CD14-positive monocyte (primary cell): ENCODE measurements around the gene MMP28. TPM values are rescaled to one million over a fixed set of nuclear protein-coding genes. Genes with fewer than 3 reads are reported as not detected.

Experiments
- DNase-seq, 3 donors: peaks; one replicate each; pipeline ENCODE4 v3.0.0-alpha.2; 2011 to 2022
- H2AFZ ChIP-seq: 2 replicates; pipeline ENCODE4 v1.6.0; 2012; ENCODE audit warnings: mild to moderate bottlenecking, low read depth, low read length, inconsistent platforms; ENCODE audit not compliant: insufficient read depth, poor library complexity, severe bottlenecking
- H3K27ac ChIP-seq, 2 donors: 1 replicate in 1 of 2; 2 replicates in 1 of 2; pipeline ENCODE4 v1.5.1; 2012 to 2013; ENCODE audit warnings: low read length in 2 of 2, control low read depth in 1 of 2, inconsistent platforms in 1 of 2, low read depth in 1 of 2, mild to moderate bottlenecking in 1 of 2
- H3K27me3 ChIP-seq, 2 donors: one replicate each; pipeline versions ENCODE4 v1.6.0 to v1.6.1; 2011 to 2013; ENCODE audit warnings: low read length in 2 of 2; ENCODE audit not compliant: control insufficient read depth in 2 of 2, insufficient read depth in 2 of 2
- H3K36me3 ChIP-seq, 2 donors: replicated peaks in 1 of 2; 1 replicate in 1 of 2; 2 replicates in 1 of 2; pipeline versions ENCODE4 v1.5.1 to v1.6.1; 2012 to 2013; ENCODE audit warnings: low read length in 2 of 2, control low read depth in 1 of 2, inconsistent platforms in 1 of 2, mild to moderate bottlenecking in 1 of 2; ENCODE audit not compliant: insufficient read depth in 2 of 2, control insufficient read depth in 1 of 2
- H3K4me1 ChIP-seq, 2 donors: 1 replicate in 1 of 2; 2 replicates in 1 of 2; pipeline versions ENCODE4 v1.5.1 to v1.6.1; 2012 to 2013; ENCODE audit warnings: low read length in 2 of 2, control low read depth in 1 of 2, inconsistent platforms in 1 of 2, mild to moderate bottlenecking in 1 of 2, moderate library complexity in 1 of 2; ENCODE audit not compliant: insufficient read depth in 2 of 2, control insufficient read depth in 1 of 2
- H3K4me2 ChIP-seq: replicated peaks from 2 replicates; pipeline ENCODE3; 2012; ENCODE audit warnings: low read length, moderate library complexity, mild to moderate bottlenecking; ENCODE audit not compliant: poor library complexity, severe bottlenecking; ENCODE audit errors: extremely low read depth
- H3K4me3 ChIP-seq, 3 experiments: fragments of 200-600 bp in 1 of 3; sonication (generic) in 1 of 3; replicated peaks in 1 of 3; 1 replicate in 2 of 3; 2 replicates in 1 of 3; pipeline ENCODE4 v1.5.1; 2011 to 2013; ENCODE audit warnings: low read length in 3 of 3, mild to moderate bottlenecking in 3 of 3, control low read depth in 2 of 3, low read depth in 2 of 3, inconsistent platforms in 1 of 3, moderate library complexity in 1 of 3
- H3K79me2 ChIP-seq: 2 replicates; pipeline ENCODE4 v1.6.0; 2012; ENCODE audit warnings: mild to moderate bottlenecking, control low read depth, inconsistent platforms, low read length, moderate library complexity; ENCODE audit not compliant: insufficient read depth
- H3K9ac ChIP-seq: 2 replicates; pipeline ENCODE4 v1.6.0; 2017; ENCODE audit warnings: low read length, mild to moderate bottlenecking; ENCODE audit not compliant: insufficient read depth, poor library complexity, severe bottlenecking
- H3K9me3 ChIP-seq, 2 donors: replicated peaks in 1 of 2; 1 replicate in 1 of 2; 2 replicates in 1 of 2; pipeline versions ENCODE4 v1.5.1 to v1.6.1; 2012 to 2013; ENCODE audit warnings: low read length in 2 of 2, control low read depth in 1 of 2; ENCODE audit not compliant: control insufficient read depth in 1 of 2, insufficient read depth in 1 of 2
- H4K20me1 ChIP-seq: 2 replicates; pipeline ENCODE4 v1.6.0; 2012; ENCODE audit warnings: mild to moderate bottlenecking, low read length, control low read depth, moderate library complexity; ENCODE audit not compliant: insufficient read depth
- H3K27ac Mint-ChIP-seq, 7 donors: one replicate each; pipeline ENCODE4 v1.8.0; 2020; ENCODE audit warnings: mild to moderate bottlenecking in 7 of 7, mixed read lengths in 7 of 7, moderate library complexity in 6 of 7, inconsistent platforms in 2 of 7
- H3K27me3 Mint-ChIP-seq, 3 donors: one replicate each; pipeline ENCODE4 v1.8.0; 2021 to 2022; ENCODE audit warnings: low read depth in 3 of 3, mild to moderate bottlenecking in 3 of 3, mixed read lengths in 3 of 3, moderate library complexity in 3 of 3, inconsistent platforms in 1 of 3
- H3K36me3 Mint-ChIP-seq, 2 donors: one replicate each; pipeline ENCODE4 v1.8.0; 2020; ENCODE audit warnings: mixed read lengths in 2 of 2, inconsistent platforms in 1 of 2, mild to moderate bottlenecking in 1 of 2
- H3K4me1 Mint-ChIP-seq: one replicate; pipeline ENCODE4 v1.8.0; 2020; ENCODE audit warnings: mild to moderate bottlenecking, mixed read lengths
- H3K4me3 Mint-ChIP-seq, 2 donors: one replicate each; pipeline ENCODE4 v1.8.0; 2020; ENCODE audit warnings: mild to moderate bottlenecking in 2 of 2, mixed read lengths in 2 of 2, moderate library complexity in 1 of 2
- H3K9me3 Mint-ChIP-seq, 7 donors: one replicate each; pipeline ENCODE4 v1.8.0; 2020 to 2022; ENCODE audit warnings: mixed read lengths in 7 of 7, mild to moderate bottlenecking in 6 of 7, moderate library complexity in 6 of 7, inconsistent platforms in 2 of 7
- CTCF ChIP-seq: fragments of 200-600 bp; IDR thresholded peaks from one replicate; pipeline ENCODE4 v1.8.0; 2022; ENCODE audit warnings: antibody characterized with exemption, mild to moderate bottlenecking
- WGBS: methylation state at CpG from one replicate; pipeline ENCODE4 v1.1.5; 2013; ENCODE audit warnings: missing lambda C conversion rate; ENCODE audit not compliant: insufficient coverage; 5-methylcytosine and 5-hydroxymethylcytosine counted together
- intact Hi-C, 2 donors: fragments of 100-400 bp; cut with micrococcal nuclease; formaldehyde crosslinking; loops; one replicate each; pipeline versions ENCODE4 v1.15.0 to v1.15.1; 2023
- polyA plus RNA-seq, 3 donors: library from polyadenylated mRNA; depleted of rRNA in 1 of 3; unstranded in 2 of 3; stranded (reverse) in 1 of 3; fragments of 300-500 nt in 2 of 3; fragments of >200 nt in 1 of 3; fragmentation: Illumina TruSeq in 2 of 3; gene quantifications; 1 replicate in 2 of 3; 2 replicates in 1 of 3; pipeline ENCODE4 v1.2.3, GENCODE V29; 2012 to 2021

The MMP28 gene
- polyA plus RNA-seq, 3 donors: not detected

DNA sequence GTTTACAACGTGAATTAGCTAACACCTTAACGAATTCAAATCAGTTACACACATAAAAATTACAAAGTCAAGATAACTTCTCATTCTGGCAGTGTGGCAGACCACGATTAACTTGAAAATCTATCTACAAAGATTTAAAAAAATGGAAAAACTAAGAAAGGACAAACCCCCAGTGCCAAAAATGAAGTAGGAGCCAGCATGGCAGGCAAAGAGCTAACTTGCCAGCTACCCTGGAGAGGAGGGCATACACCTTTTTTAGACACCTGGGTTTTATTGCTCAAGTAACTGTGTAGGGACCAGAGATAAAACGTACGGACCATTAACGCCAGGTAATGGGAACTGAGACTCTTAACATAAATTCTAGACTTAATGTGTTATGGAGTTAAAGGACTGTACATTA is 16.3 kb upstream of the MMP28 start:
- no peak for DNase-seq
- no peak overlapping the region for H2AFZ ChIP-seq
- peaks cover 68% of the 10 kb centered on the region for H4K20me1 ChIP-seq
- intact Hi-C loops: loop anchor here in 1 of 2 donors (10.0 kb wide), 1 partner anchor 847 kb away; the partner anchor contains the start of genes CCT6B and ZNF830
- H3K4me2 ChIP-seq: peak overlapping the region; percentile 13
- H3K36me3 ChIP-seq: peaks cover 8 to 11% of the 10 kb centered on the region in 2 donors
- peaks cover 75% of the 10 kb centered on the region for H3K79me2 ChIP-seq
- H3K27ac ChIP-seq: peak overlapping the region in 1 of 2 donors; percentile 54
- Mint-ChIP-seq H3K4me1 (peaks cover 48% of the 10 kb centered on the region), H3K27me3 (no peaks in the 10 kb centered on the region), H3K27ac (peak overlapping the region in 2 of 7 donors; percentile 12 to 47), H3K36me3 (peaks cover 13 to 18% of the 10 kb centered on the region in 2 donors), H3K9me3 (no peaks in the 10 kb centered on the region), H3K4me3 (no peak overlapping the region)
- H3K4me3 ChIP-seq: no peak overlapping the region
- WGBS: no CpG with 5 or more reads among the region's 6 CpGs
- H3K4me1 ChIP-seq: peaks cover 28 to 44% of the 10 kb centered on the region in 2 donors
- no peak for TF ChIP-seq CTCF
- H3K27me3 ChIP-seq: no peaks in the 10 kb centered on the region
- no peak overlapping the region for H3K9ac ChIP-seq
- no peaks in the 10 kb centered on the region for H3K9me3 ChIP-seq

- no peaks in the 10 kb centered on the region for H3K9me3 ChIP-seq
- H3K79me2 ChIP-seq: peaks cover 57% of the 10 kb centered on the region
- no peaks in the 10 kb centered on the region for H3K36me3 ChIP-seq
- 0% methylated on average over 17 of the region's 24 CpGs for WGBS
- Mint-ChIP-seq H3K27ac (peak overlapping the region; percentile 92 to 99 (median 97)), H3K36me3 (peaks cover 5 to 7% of the 10 kb centered on the region in 2 donors), H3K27me3 (no peaks in the 10 kb centered on the region), H3K4me3 (peak overlapping the region; percentile 96 to 99), H3K9me3 (no peaks in the 10 kb centered on the region), H3K4me1 (peaks cover 46% of the 10 kb centered on the region)
- H3K4me3 ChIP-seq: peak overlapping the region; percentile 56 to 92 (median 90)
- peak in 2 of 3 donors; percentile 18 to 54 for DNase-seq
- H3K27me3 ChIP-seq: no peaks in the 10 kb centered on the region
- H3K4me2 ChIP-seq: peak overlapping the region; percentile 97
- H2AFZ ChIP-seq: peak overlapping the region; percentile 77
- peaks cover 50% of the 10 kb centered on the region for H4K20me1 ChIP-seq
- intact Hi-C loops: loop anchor here (2.0 to 10.0 kb wide), 3 partner anchors 45 to 845 kb away; partner anchors contain the start of genes CCT6B (in 1 of the 2) and ZNF830 (in 1 of the 2)
- H3K27ac ChIP-seq: peak overlapping the region; percentile 91 to 92
- no peak for TF ChIP-seq CTCF
- peaks cover 28 to 44% of the 10 kb centered on the region in 2 donors for H3K4me1 ChIP-seq
- H3K9ac ChIP-seq: peak overlapping the region; percentile 93
Measured at GRCh38 chr17:35809855-35810461, 14.5 kb upstream of the MMP28 start.
